ENCODE data around the gene MGRN1.

DNA sequence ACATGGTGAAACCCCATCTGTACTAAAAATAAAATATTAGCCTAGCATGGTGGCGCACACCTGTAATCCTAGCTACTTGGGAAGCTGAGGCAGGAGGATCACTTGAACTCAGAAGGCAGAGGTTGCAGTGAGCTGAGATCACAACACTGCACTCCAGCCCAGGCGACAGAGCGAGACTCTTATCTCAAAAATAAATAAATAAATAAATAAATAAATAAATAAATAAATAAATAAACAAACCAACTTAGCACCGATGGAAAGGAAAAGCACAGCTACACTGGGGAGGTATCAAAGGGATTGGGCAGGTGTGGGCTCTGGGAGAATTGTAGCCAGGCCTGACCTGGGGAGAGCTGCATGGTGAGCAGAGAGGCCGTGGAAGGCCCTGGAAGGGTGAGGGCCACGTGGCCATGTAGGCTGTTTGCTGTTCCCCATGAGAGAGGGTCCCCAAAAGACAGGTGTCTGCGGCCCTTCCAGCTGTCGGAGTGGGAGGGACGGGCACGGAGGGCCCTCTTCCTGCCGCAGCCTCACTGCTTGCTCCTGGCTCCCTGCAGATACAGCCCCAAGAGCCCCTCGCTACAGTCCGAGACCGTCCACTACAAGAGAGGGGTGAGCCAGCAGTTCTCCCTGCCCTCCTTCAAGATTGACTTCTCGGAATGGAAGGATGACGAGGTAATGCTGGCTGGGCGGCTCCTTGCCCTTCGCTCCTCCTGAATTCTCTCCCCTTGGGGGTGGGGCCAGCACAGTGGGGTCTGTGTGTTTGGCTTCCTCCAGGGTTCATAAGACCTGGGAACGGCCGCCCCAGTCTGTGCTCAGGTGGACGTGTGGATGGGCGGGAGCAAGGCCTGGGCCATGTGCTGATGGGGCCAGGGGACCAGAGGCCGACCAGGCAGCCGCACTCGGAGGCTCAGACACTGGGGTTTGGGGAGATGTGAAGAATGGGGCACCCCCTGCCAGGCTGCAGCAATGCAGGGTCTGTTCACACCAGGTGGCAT is 32.4 kb downstream of the MGRN1 start:
- no peak for TF ChIP-seq POLR2A (IDR thresholded peaks at IDR 0.05; ENCODE audit: low read depth)
- no peak for TF ChIP-seq POLR2AphosphoS5 (IDR thresholded peaks at IDR 0.05)
- TF ChIP-seq CTCF (IDR thresholded peaks at IDR 0.05): no peak

Measured in esophagus muscularis mucosa (tissue), 3 donors.